Endometrium (tissue), 2 donors: ENCODE measurements around the gene IVL.

Experiments
- FAIRE-seq: peaks from 2 replicates; lab custom pipeline; 2012; peaks lifted over from hg19 to GRCh38; lab: Jason Lieb, UNC
- donor health status: control.
- donor health status: control.

Gene IVL

GRCh38 chr1:152886758-152887409, 21.5 kb upstream of the IVL start:
- no peak for FAIRE-seq

- no peak for FAIRE-seq
Observed at GRCh38 chr1:152888126-152888525, 20.2 kb upstream of the IVL start.

- FAIRE-seq, result no peak
Observed at GRCh38 chr1:152899027-152899426, 9.3 kb upstream of the IVL start.

- FAIRE-seq, result no peak
Observed at GRCh38 chr1:152899883-152900282, 8.5 kb upstream of the IVL start.

GRCh38 chr1:152901631-152902030, 6.7 kb upstream of the IVL start:
- FAIRE-seq, result no peak

GRCh38 chr1:152902636-152903035, 5.7 kb upstream of the IVL start:
- FAIRE-seq, result no peak

GRCh38 chr1:152904688-152905440, 3.5 kb upstream of the IVL start:
- no peak for FAIRE-seq

GRCh38 chr1:152906023-152906565, 2.3 kb upstream of the IVL start:
- no peak for FAIRE-seq

- FAIRE-seq, result no peak
Observed at GRCh38 chr1:152909206-152909605, 860 bp downstream of the IVL start.

GRCh38 chr1:152912471-152912870, 4.1 kb downstream of the IVL start:
- no peak for FAIRE-seq

GRCh38 chr1:152912900-152913299, 4.6 kb downstream of the IVL start:
- FAIRE-seq, result no peak

GRCh38 chr1:152917794-152918193, 9.4 kb downstream of the IVL start:
- no peak for FAIRE-seq

GRCh38 chr1:152919071-152919470, 10.7 kb downstream of the IVL start:
- no peak for FAIRE-seq

GRCh38 chr1:152924191-152924590, 15.8 kb downstream of the IVL start:
- FAIRE-seq, result no peak

- FAIRE-seq, result no peak
Observed at GRCh38 chr1:152926091-152926490, 17.7 kb downstream of the IVL start.

- no peak for FAIRE-seq
Observed at GRCh38 chr1:152928671-152929070, 20.3 kb downstream of the IVL start.

GRCh38 chr1:152932170-152932811, 23.9 kb downstream of the IVL start:
- FAIRE-seq, result no peak

- no peak for FAIRE-seq
Observed at GRCh38 chr1:152933196-152933595, 24.9 kb downstream of the IVL start.

- no peak for FAIRE-seq
Observed at GRCh38 chr1:152940614-152941013, 32.3 kb downstream of the IVL start.

- FAIRE-seq, result no peak
Observed at GRCh38 chr1:152941037-152941711, 32.8 kb downstream of the IVL start.

GRCh38 chr1:152942161-152942560, 33.8 kb downstream of the IVL start:
- FAIRE-seq, result no peak

- no peak for FAIRE-seq
Observed at GRCh38 chr1:152946248-152946647, 37.9 kb downstream of the IVL start.
